ENCODE results near the gene C8G. TPM values are rescaled to one million over a fixed set of nuclear protein-coding genes. Genes with fewer than 3 reads are reported as not detected.

The C8G gene
- total and polyA plus RNA-seq, 9 of the 15 experiments (the other 6 are each of a cell fraction or from before 2014, with no cell fraction given), result 0.35 to 5.9 (median 2.7) TPM; not detected in 2

GRCh38 chr9:136991993-136992818 lies 47.2 kb downstream of the C8G start, which contains the start of gene PAXX (continued):
- TF ChIP-seq RFX7 (CRISPR knock-in tag; IDR thresholded peaks at IDR 0.05), result no peak
- TF ChIP-seq ZNF175 (CRISPR knock-in tag; IDR thresholded peaks at IDR 0.05; ENCODE audit: low read depth), result no peak
- no peak for TF ChIP-seq NFE2 (IDR thresholded peaks at IDR 0.05; ENCODE audit: low read depth)
- TF ChIP-seq BDP1 (IDR thresholded peaks at IDR 0.05; ENCODE audit: insufficient read depth, insufficient read length), result no peak
- peak; percentile 31; the same call in 1 of the 2 replicates for TF ChIP-seq ESRRA (IDR thresholded peaks at IDR 0.05; ENCODE audit: borderline replicate concordance, low read depth)
- TF ChIP-seq IRF9 (tag; IDR thresholded peaks at IDR 0.05), result no peak
- TF ChIP-seq ZNF79 (CRISPR knock-in tag; IDR thresholded peaks at IDR 0.05; ENCODE audit: low read depth), result no peak
- no peak for TF ChIP-seq ZNF551 (CRISPR knock-in tag; IDR thresholded peaks at IDR 0.05)
- TF ChIP-seq ZNF586 (CRISPR knock-in tag; conservative IDR thresholded peaks at IDR 0.05), result no peak
- TF ChIP-seq ZBTB40 (IDR thresholded peaks at IDR 0.05), result no peak
- TF ChIP-seq ZBTB40 (CRISPR knock-in tag; IDR thresholded peaks at IDR 0.05), result no peak
- no peak for TF ChIP-seq PTBP1 (IDR thresholded peaks at IDR 0.05; ENCODE audit: low read depth, low read length)
- no peak for TF ChIP-seq ZNF589 (CRISPR knock-in tag; IDR thresholded peaks at IDR 0.05; ENCODE audit: low read depth)
- TF ChIP-seq HNRNPL (IDR thresholded peaks at IDR 0.05; ENCODE audit: low read depth, low read length), result 0 out of 2 replicates have a peak, but pooled peaks have one; percentile 9
- TF ChIP-seq C11orf30 (IDR thresholded peaks at IDR 0.05; ENCODE audit: low read depth), result no peak
- TF ChIP-seq ZFX (CRISPR knock-in tag; IDR thresholded peaks at IDR 0.05), result peak; percentile 84
- TF ChIP-seq RFX5 (IDR thresholded peaks at IDR 0.05; ENCODE audit: low read depth, low read length), result no peak
- TF ChIP-seq NUFIP1 (IDR thresholded peaks at IDR 0.05; ENCODE audit: partially characterized antibody), result no peak
